GM12891 (cell line): ENCODE data around the gene GAMT.

Source experiments
- POLR2A ChIP-seq: IDR thresholded peaks from 2 replicates; pipeline ENCODE4 v1.6.1; 2011; ENCODE audit warnings: low read depth, low read length, control low read depth
- POLR2AphosphoS5 ChIP-seq: IDR thresholded peaks from 2 replicates; pipeline ENCODE4 v1.6.1; 2011; ENCODE audit warnings: low read depth, low read length, control low read depth

- TF ChIP-seq POLR2AphosphoS5 (no peak), POLR2A (no peak)
Observed at GRCh38 chr19:1379126-1379905, 22.0 kb downstream of the GAMT start.
